ENCODE measurements around the gene TTC21A.
A peak's percentile ranks its signal among the peaks of the same experiment; 100 is the strongest.

The TTC21A gene

DNA sequence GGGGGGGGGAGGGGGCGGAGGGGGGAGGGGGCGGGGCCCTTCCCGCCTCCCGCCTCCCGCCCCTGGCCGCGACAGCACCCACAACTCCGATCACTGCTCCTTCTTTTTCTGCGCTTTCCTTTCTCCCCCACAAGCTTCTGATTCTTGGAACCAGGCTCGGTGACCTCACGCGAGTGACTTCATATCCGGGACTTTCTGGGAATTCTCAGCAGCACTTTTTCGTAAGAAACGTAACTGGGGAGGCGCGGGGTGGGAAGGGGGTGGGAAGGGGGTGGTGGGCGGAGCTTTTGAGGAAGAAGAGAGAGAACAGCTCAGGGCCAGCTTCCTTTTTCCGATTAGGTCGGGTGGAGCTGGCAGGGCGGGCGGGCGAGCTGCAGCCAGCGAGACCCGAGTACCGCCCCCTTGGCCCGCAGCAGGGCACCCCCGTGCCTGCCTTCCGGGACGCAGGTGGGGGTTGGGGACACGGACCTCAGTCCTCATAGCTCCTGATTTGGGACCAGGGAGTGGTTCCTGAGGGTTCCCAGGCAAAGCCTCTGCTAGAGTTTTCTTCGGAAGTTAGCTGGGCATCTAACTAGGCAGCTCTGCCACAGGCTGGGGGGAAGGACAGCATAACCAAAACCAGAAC is 70.3 kb downstream of the TTC21A start:
- peak; percentile 63 for DNase-seq (ENCODE audit: low read depth)

DNA sequence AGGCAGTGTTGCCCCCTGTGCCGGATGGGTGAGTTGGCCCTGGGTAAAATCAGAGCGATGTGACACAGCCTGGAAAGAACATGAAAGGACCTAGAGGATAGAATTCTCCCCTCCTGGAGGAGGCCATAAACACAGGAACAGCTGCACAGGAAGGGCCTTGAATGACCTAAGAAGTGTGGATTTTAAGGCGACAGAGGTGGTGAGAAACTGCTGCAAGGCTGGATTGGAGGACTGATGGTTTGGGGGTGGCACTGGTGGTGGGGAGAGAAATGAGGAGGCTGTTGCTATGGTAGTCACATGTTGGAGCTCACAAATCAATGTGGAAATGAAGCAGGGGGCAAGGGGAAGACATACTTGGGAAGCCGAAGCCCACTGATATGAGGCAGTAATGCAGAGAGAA is 71.1 kb downstream of the TTC21A start:
- DNase-seq (ENCODE audit: low read depth): no peak

DNA sequence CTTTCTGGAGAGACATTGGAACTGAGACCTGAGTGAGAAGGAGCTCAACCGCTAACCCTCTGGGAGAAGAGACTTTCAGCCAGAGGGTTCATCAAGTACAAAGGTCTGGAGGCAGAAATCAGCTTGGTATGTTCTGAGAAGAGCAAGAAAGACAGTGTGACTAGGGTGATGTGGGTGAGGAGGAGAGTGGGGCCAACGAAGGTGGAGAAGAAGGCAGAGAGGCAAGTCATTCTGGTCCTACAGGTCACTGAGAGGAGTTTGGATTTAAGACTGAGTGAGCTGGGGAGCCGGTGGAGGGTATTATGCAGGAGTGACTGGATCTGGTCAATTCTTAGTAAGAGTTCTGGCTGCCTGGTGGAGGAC is 72.7 kb downstream of the TTC21A start:
- no peak for DNase-seq (ENCODE audit: low read depth)

DNA sequence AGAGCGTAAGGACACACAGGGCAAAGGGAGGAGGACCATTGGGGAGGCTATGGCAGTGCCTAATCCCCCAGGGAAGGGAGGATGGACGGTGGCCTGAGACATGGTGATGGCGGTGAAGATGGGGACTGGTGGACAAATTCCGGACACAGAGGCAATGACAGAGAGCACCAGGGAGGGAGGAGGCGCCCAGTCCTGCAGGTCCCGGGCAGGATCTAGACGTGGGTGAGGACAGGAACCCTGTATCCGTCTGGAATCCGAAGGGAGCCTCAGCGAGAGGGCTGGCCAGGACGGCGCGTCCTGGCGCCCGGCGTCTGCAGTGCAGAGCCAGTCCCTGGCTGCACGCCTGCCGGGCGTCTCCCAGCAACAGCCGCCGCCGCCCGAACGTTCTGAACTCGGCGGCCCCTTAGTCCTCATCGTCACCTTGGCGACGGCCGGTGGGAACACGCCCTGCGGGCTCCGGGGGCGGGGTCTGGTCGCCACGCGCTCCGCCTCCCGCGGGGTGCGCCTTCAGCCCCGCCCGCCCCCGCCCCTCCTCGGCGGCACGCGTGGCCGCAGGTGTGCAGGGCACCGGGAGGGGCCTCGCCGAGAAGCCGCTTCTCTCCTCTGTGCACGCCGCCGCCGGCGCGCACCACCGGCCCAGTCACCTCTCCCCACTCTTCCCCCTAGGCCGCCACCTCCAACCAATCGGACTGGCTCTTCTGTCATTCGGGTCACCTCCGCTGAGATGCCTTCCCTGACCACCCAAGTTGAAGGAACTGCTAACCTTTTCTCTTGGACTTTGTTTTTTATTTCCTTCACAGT is 73.3 kb downstream of the TTC21A start:
- peak; percentile 87 for DNase-seq (ENCODE audit: low read depth)

DNA sequence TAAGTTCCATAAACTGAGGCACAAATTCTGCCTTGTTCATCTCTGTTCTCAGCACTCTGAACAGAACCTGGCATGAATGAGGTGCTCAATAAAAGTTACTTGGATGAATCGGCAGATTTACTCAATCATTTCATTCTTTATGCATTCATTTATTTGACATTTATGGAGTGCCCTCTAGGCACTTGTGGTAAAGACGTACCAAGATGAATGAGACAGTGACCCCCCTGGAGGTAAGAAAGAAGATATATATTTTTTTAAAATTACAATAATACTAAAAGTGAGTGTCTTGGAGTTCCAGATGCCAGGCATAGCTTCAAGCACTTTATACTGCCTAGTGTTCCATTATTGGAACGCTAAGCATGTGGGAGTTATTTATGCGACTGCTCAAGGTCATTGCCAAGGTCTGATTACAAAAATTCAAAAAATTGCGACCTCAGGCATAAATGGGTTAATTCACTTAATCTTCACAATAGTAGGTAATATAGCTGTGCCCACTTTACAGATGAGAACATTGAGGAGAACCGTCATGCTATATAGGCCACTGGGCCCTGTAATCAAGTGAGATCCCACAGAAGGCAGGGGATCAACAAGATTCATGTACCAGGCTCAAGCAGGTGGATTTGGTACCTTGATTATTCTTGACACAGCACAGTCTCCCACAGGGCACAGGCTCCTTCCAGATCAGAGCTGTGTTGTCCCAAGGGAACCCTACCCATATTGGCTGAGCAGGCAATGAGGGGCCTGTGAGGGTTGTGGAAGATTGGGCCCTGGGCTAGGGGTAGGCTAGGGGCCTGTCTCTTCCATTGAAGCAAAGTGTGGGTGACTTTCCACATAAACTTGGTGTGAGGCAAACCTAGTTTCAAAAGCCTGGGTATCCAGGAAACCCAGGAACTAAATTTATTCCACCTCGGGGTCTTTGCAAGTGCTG is 74.2 kb downstream of the TTC21A start:
- DNase-seq (ENCODE audit: low read depth): no peak

DNA sequence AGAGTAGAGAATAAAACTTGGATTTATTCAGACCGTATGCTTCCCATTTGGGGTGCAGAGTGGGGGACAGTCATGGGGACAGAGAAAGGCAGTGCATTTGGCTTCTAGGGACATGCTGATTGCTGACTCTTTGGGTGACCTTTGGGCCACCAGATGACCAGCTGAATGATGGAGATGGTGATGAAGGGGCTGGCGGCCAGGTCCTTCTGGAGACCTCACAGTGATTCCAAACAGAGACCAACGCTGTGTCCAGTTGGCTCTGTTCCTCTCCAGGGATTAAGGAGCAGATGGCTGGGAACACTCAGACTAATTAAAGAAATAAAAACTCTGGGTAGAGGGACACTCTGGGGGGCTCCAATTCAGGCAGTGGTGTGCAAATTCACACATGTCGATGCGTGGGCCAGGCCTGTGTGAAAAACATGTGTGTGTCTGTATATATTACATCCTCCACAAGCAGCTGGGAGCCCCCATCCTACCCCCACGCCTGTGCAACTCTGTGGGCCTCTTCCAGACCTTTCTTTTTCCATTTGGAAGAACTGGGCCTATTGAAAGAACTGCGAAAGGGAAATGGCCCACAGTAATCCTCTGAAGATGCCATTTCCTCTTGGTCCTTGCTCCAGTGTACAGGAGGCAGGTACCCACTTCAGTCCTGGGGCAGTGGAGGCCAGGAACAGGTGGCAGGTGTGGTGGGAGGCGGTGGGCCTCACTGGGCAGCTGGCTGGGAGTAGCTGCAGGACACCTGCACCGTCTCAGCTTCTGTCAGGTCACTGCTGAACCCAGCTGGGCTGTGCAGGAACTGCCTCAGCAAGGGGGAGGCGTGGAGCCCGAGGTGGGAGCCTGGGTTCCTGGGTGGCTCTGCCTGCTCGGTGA is 76.0 kb downstream of the TTC21A start:
- DNase-seq (ENCODE audit: low read depth): no peak

DNA sequence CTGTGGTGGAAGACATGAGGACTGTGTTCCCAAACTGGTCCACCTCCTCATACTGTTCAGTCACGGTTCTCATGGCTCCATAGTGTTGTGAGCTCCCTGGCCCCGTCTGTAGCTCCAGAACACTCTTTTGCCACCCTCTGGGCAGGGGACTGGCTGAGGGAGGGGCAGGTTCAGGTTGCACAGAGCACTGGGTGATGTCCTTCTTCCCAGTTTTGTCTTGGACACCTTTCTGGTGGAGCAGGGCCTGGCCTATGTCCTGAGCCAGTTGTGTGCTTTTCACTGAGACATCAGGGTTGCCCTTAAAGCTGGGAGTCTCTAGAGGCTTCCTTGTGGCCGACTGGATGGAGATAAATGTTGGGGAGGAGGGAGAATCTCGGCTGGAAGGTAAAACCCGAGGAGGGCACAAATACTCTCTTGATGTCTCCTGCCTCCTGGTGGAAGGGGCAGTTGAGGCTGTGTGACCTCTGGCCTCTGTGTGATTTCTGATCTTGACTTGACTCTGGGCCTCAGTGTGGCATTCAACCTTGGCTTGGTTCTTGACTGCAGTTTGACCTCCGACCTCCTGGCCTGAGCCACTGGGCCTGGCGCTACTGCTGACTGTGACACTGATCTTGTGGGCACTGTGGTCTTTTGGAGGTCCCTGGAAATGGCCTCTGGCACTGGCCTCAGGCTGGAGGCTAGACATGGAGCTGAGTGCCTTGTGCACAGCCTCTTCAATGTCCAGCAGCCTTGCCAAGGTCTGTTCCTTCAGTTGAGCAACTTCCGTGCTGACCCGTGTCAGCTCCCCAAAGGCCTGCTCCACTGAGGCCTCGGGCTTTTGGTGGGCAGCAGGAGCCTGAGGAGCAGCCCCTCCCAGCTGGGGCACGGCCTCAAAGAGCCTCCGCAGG is 76.8 kb downstream of the TTC21A start:
- DNase-seq (ENCODE audit: low read depth): no peak

DNA sequence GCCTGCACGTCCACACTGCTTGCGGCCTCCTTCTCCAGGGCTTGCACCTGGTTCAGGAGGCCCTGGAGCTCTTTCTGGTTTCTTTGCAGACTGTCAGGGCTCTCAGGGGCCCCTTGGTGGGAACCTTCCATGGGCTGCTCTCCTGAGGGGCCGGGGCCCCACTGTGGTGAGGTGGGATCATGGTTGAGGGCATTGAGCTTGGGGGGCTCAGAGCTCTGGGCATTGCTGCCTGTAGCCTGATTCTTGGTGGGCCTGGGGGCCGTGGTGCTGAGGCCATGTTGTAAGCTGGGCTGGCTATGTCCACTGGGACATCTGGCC is 77.4 kb downstream of the TTC21A start:
- DNase-seq (ENCODE audit: low read depth): no peak

DNA sequence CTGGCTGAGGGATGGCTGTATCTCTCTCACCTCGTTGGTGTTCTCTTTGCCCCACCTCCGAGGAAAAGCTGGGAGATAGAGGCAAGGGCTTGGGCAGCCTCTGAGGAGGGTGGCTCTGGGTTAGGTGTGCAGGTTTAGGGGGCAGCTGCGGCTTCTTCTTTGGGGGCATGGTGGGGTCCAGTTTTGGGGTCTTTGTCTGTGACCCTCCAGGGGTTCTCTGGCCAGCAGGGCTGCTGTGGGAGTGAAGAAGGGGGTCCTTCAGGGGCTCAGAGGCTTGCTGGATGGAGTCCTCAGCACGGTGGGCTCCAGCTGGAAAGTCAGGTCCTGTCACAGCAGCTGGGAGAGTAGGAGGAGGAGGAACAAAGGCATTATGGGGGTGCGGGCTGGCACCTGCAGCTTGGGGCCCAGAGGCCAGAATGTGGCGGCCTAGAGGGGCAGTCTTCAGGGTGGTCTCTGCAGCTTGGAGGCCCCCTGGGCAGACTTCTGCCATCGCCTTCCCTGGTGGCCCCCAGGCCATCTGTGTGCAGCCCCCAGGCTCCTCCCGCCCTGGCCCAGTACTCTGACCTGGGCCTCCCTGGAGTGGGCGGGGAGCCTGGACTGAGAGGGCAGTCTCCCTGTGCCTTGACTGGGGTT is 78.0 kb downstream of the TTC21A start:
- DNase-seq (ENCODE audit: low read depth): no peak

DNA sequence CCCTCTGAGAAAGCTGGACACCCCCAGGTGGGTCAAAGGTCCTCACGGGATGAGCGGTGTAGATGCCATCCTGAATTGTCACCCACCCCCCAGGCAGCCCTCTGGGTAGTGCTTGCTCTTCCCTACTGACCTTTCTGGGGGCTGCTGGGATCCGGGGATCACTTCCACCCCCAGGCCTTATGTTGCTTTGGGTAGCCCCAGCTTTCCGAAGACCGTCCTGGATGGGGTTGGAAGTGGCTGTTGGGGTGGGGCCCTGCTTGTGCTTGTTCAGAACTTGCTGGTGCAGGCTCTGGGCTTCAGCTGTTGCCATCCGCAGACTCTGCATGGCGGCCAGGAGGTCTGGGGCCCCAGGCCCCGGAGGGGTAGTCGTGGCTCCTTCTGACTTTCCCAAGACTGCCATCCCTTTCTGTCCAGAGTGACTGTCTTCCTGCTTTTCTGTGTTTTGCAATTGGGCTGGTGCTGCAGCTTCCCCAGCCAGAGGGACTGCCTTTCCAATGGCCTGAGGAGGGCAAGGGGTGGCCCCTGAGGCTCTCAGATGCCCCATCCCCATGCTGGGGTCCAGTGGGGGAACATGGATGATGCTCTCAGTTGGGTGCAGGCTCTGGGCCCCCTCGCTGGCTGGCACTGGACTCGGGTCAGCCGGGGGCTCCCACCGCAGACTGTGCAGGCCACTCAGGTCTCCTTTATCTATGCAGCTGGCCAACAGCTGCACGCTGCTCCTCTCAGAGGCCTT is 78.6 kb downstream of the TTC21A start:
- no peak for DNase-seq (ENCODE audit: low read depth)

DNA sequence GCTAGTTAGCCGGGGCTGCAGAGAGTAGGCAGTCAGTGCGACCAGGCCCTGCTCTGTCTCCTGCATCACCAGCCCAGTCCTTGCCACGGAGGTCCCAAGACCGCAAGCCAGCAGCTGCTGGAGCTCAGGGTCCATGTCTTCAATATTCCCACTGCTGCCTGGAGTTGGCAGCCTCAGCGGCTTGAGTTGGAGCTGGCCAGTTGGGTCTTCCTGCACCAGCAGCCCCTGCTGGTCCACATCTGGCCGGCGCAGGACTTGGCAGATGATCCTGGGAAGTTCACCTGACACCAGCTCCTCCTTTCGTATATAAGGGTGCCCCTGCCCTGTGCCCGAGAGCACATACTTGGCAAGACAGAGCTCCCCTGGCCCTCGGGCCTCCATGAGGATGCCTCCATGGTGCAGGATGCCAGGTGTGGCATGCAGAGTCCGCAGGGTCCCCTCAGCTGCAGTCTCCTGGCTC is 79.2 kb downstream of the TTC21A start:
- DNase-seq (ENCODE audit: low read depth): no peak

DNA sequence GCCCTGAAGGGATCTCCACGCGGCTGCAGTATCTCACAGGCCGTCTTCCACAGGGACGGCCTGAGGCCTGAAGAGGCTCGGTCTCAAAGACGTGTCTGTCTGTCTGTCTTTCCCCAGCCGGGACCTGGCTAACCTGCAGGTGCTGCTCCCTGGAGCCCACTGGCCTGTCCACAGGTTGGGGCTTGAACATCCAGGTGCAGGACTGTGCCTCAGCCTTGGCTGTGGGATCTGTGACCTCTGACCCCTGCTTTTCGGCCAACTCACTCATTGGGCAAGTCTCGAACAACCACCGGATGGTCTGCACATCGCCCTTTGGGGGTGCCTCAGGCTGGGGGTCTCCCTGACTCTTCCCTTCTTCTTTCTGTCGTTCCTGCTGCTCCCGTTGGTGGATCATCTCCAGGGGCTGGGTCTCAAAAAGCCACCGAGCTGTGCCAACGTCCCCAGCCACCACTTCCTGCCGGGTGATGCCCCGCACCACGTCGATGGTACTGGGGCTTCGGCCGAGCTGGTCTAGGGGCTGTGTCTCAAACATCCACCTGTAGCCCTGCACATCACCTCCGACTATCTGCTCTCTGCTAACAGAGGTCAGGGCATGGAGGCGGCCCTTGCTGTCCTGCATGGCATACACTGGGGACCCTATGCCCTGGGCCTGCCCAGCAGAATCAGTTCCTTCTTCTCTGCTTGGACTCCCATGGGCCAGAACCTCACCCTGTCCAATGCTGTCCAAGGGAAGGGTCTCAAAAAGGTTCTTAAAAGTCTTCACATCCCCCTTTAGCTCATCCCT is 80.1 kb downstream of the TTC21A start:
- DNase-seq (ENCODE audit: low read depth): no peak

All from T-helper 22 cell (primary cell).